GM13977 (cell line): ENCODE measurements around the gene LGI1.
A peak's percentile ranks its signal among the peaks of the same experiment; 100 is the strongest.

Experiments
- DNase-seq: peaks from one replicate; pipeline ENCODE4 v3.0.0; 2012; ENCODE audit warnings: low spot score
- in situ Hi-C: fragments of 300-500 bp; cut with MboI; formaldehyde crosslinking; loops from one replicate; pipeline ENCODE4 v1.12.0; 2022; ENCODE audit warnings: low sequenced_read_pairs, low pct_unique_long_range_greater_than_20kb, mixed read lengths, inconsistent platforms; ENCODE audit not compliant: unreplicated experiment
- TF ChIP-seq, protein P1 (sequence below): IDR thresholded peaks from 2 replicates; pipeline ENCODE4 v1.5.1; 2012; ENCODE audit warnings: mild to moderate bottlenecking, control low read depth; ENCODE audit not compliant: insufficient read depth; ENCODE audit errors: extremely low read depth, missing control alignments

The LGI1 gene

GRCh38 chr10:93816123-93816747, 58.5 kb downstream of the LGI1 start:
- DNase-seq: peak; percentile 31
- in situ Hi-C loops: loop anchor here (25.0 kb wide), 1 partner anchor 254 kb away; the partner anchor contains the start of gene FFAR4
- TF ChIP-seq, protein P1, sequence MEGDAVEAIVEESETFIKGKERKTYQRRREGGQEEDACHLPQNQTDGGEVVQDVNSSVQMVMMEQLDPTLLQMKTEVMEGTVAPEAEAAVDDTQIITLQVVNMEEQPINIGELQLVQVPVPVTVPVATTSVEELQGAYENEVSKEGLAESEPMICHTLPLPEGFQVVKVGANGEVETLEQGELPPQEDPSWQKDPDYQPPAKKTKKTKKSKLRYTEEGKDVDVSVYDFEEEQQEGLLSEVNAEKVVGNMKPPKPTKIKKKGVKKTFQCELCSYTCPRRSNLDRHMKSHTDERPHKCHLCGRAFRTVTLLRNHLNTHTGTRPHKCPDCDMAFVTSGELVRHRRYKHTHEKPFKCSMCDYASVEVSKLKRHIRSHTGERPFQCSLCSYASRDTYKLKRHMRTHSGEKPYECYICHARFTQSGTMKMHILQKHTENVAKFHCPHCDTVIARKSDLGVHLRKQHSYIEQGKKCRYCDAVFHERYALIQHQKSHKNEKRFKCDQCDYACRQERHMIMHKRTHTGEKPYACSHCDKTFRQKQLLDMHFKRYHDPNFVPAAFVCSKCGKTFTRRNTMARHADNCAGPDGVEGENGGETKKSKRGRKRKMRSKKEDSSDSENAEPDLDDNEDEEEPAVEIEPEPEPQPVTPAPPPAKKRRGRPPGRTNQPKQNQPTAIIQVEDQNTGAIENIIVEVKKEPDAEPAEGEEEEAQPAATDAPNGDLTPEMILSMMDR: peak; percentile 70

DNA sequence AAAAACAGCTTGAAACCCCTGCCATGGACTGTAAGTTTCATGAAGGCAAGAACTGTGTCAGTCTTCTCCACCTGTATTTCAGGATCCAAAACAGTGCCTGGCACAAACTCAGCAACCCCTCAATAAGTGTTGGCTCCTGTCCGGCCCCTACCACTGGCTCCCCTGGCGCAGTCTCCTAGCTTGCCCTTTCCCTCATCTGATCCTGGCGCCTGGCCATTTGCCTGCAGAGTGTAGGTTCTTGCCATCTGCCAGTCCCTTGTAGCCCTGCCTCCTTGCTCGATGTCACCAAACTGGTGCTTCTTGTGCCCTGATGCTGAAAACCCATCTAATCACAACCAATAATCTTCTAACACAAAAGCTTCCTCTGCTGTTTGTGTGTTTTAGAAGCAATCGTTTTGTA, 60.4 kb downstream of the LGI1 start:
- no peak for DNase-seq
- TF ChIP-seq, protein P1: no peak

GRCh38 chr10:93819520-93819919, 61.8 kb downstream of the LGI1 start:
- in situ Hi-C loops: loop anchor here (25.0 kb wide), 1 partner anchor 257 kb away; the partner anchor contains the start of gene FFAR4
- DNase-seq: no peak
- TF ChIP-seq, protein P1: no peak

More for the DNA sequence above, 60.4 kb downstream of the LGI1 start:
- in situ Hi-C loops: loop anchor here (25.0 kb wide), 1 partner anchor 256 kb away; the partner anchor contains the start of gene FFAR4

- DNase-seq: no peak
- in situ Hi-C loops: loop anchor here (25.0 kb wide), 1 partner anchor 258 kb away; the partner anchor contains the start of gene FFAR4
Observed at GRCh38 chr10:93820434-93820833, 62.7 kb downstream of the LGI1 start.

DNA sequence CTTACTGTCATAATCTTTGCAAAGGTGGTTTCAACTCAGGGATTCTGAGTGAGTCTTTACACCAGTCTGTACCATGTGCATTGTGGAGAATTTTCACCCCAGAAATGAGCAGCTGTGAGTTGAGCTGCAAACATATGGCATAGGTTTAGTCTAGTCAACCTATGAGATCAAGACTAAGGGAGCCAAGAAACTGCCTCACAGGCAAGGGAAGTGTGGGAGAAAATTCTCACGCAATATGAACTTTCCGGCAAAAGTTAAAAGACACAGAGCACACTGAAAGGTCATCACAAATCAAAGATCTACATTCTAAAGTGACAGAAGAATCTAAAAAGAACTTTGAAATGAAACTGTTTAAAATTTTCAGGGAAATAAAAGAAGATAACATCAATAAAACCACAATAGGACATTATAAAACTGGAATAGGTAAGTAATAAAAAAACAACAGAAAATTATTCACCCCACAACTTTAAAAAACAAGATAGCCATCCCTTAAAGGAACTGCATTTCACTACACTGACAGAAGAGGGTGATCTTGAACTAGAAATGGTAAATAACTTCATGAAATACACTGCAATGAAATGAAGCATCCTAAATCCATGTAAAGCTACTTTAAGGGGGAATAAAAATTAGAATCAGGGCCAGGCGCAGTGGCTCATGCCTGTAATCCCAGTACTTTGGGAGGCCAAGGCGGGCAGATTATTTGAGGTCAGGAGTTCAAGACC, 63.5 kb downstream of the LGI1 start:
- TF ChIP-seq, protein P1: peak; percentile 46
- in situ Hi-C loops: loop anchor here (25.0 kb wide), 1 partner anchor 259 kb away; the partner anchor contains the start of gene FFAR4
- no peak for DNase-seq

More at GRCh38 chr10:93820434-93820833, 62.7 kb downstream of the LGI1 start:
- TF ChIP-seq, protein P1: no peak

GRCh38 chr10:93826355-93826754, 68.6 kb downstream of the LGI1 start:
- in situ Hi-C loops: no loop called here
- TF ChIP-seq, protein P1: no peak
- DNase-seq: no peak
